Lower lobe of right lung (tissue), 2 donors: ENCODE measurements around the gene CACNG5. TPM values are rescaled to one million over a fixed set of nuclear protein-coding genes. Genes with fewer than 3 reads are reported as not detected.

Experiments
- ATAC-seq, 2 donors: fragments of 200-7000 bp; cut with Tn5 transposase; one replicate each; pipeline ENCODE4 v1.9.1; 2020 to 2022; ENCODE audit warnings: mild to moderate bottlenecking in 2 of 2, moderate library complexity in 2 of 2
- DNase-seq: peaks from one replicate; pipeline ENCODE4 v3.0.0-alpha.2; 2020
- H3K27ac ChIP-seq: fragments of 200-600 bp; one replicate; pipeline ENCODE4 v1.8.0; 2022
- H3K27me3 ChIP-seq: fragments of 200-600 bp; one replicate; pipeline ENCODE4 v1.8.0; 2022; ENCODE audit warnings: low read depth
- H3K36me3 ChIP-seq: fragments of 200-600 bp; one replicate; pipeline ENCODE4 v1.8.0; 2022; ENCODE audit warnings: mild to moderate bottlenecking
- H3K4me1 ChIP-seq: fragments of 200-600 bp; one replicate; pipeline ENCODE4 v1.8.0; 2022
- H3K4me3 ChIP-seq: fragments of 200-600 bp; one replicate; pipeline ENCODE4 v1.8.0; 2022; ENCODE audit warnings: mild to moderate bottlenecking
- H3K9me3 ChIP-seq: fragments of 200-600 bp; one replicate; pipeline ENCODE4 v1.8.0; 2022
- CTCF ChIP-seq: fragments of 200-600 bp; IDR thresholded peaks from one replicate; pipeline ENCODE4 v1.8.0; 2022; ENCODE audit warnings: antibody characterized with exemption, mild to moderate bottlenecking
- intact Hi-C: fragments of 100-400 bp; cut with DNase I; formaldehyde crosslinking; loops from one replicate; pipeline ENCODE4 v1.11.0; 2022
- total RNA-seq: library from RNA; stranded (reverse); fragmentation: NEBNext Ultra II Directional; extraction: Animal tissue kit (Norgen Biotek cat#: 25700); gene quantifications from one replicate; pipeline ENCODE4 v1.2.1, GENCODE V29; 2021
- donor health status: DM: no; HTN: yes; CAD: no; lungs with severe emphysema.

CACNG5 gene
- total RNA-seq, 1 donor from 2014 or later: not detected

GRCh38 chr17:66903781-66904180, 68.9 kb downstream of the CACNG5 start:
- no peak for TF ChIP-seq CTCF
- no peaks in the 10 kb centered on the region for H3K36me3 ChIP-seq
- peaks cover 12% of the 10 kb centered on the region for H3K4me1 ChIP-seq
- H3K27me3 ChIP-seq: no peaks in the 10 kb centered on the region
- ATAC-seq: no peak
- H3K27ac ChIP-seq: no peak overlapping the region
- no peaks in the 10 kb centered on the region for H3K9me3 ChIP-seq
- no peak overlapping the region for H3K4me3 ChIP-seq
- DNase-seq: no peak
- intact Hi-C loops: loop anchor here (10.0 kb wide), 1 partner anchor 189 kb away; no protein-coding TSS in a partner anchor

GRCh38 chr17:66904760-66905624, 70.1 kb downstream of the CACNG5 start:
- H3K4me1 ChIP-seq: peaks cover 12% of the 10 kb centered on the region
- H3K4me3 ChIP-seq: no peak overlapping the region
- peak overlapping the region; percentile 53 for H3K27ac ChIP-seq
- DNase-seq: no peak
- peak; percentile 75 to 78 for ATAC-seq
- no peaks in the 10 kb centered on the region for H3K9me3 ChIP-seq
- TF ChIP-seq CTCF: no peak
- intact Hi-C loops: loop anchor here (10.0 kb wide), 1 partner anchor 190 kb away; no protein-coding TSS in a partner anchor
- no peaks in the 10 kb centered on the region for H3K36me3 ChIP-seq
- no peaks in the 10 kb centered on the region for H3K27me3 ChIP-seq

- no peaks in the 10 kb centered on the region for H3K27me3 ChIP-seq
- DNase-seq: peak; percentile 88
- no peak overlapping the region for H3K27ac ChIP-seq
- no peaks in the 10 kb centered on the region for H3K9me3 ChIP-seq
- no peaks in the 10 kb centered on the region for H3K36me3 ChIP-seq
- ATAC-seq: peak; percentile 52 to 69
- intact Hi-C loops: loop anchor here (10.0 kb wide), 1 partner anchor 192 kb away; no protein-coding TSS in a partner anchor
- H3K4me3 ChIP-seq: no peak overlapping the region
- peak; percentile 86 for TF ChIP-seq CTCF
- H3K4me1 ChIP-seq: peaks cover 12% of the 10 kb centered on the region
These were observed 71.7 kb downstream of the CACNG5 start for GRCh38 chr17:66906321-66907278.

GRCh38 chr17:66909804-66910373, 75.0 kb downstream of the CACNG5 start:
- ATAC-seq: no peak
- Histone ChIP-seq H3K9me3 (no peaks in the 10 kb centered on the region), H3K4me3 (no peak overlapping the region), H3K27ac (no peak overlapping the region), H3K27me3 (peaks cover 4% of the 10 kb centered on the region), H3K36me3 (no peaks in the 10 kb centered on the region), H3K4me1 (peaks cover 7% of the 10 kb centered on the region)
- TF ChIP-seq CTCF: no peak
- DNase-seq: no peak
- intact Hi-C loops: loop anchor here (10.0 kb wide), 1 partner anchor 195 kb away; no protein-coding TSS in a partner anchor
